Karpas-422 (cell line): ENCODE results near the gene PGLYRP4. TPM values are rescaled to one million over a fixed set of nuclear protein-coding genes. Genes with fewer than 3 reads are reported as not detected.

Source experiments
- DNase-seq: peaks from one replicate; pipeline ENCODE4 v3.0.0-alpha.2; 2015
- H2AFZ ChIP-seq: fragments of 200-600 bp; sonication (generic); 2 replicates; pipeline ENCODE4 v1.6.1; 2014; ENCODE audit warnings: antibody characterized with exemption, low read length, mixed read lengths
- H3K27ac ChIP-seq: fragments of 200-600 bp; sonication (generic); 2 replicates; pipeline ENCODE4 v1.5.1; 2014; ENCODE audit warnings: mild to moderate bottlenecking, low read length, moderate library complexity
- H3K27me3 ChIP-seq: fragments of 200-600 bp; sonication (generic); 2 replicates; pipeline ENCODE4 v1.6.1; 2014; ENCODE audit warnings: low read length, mixed read lengths
- H3K36me3 ChIP-seq: fragments of 200-600 bp; sonication (generic); 2 replicates; pipeline ENCODE4 v1.6.1; 2014; ENCODE audit warnings: low read length, mixed read lengths; ENCODE audit not compliant: insufficient read depth
- H3K4me1 ChIP-seq: fragments of 200-600 bp; sonication (generic); 2 replicates; pipeline ENCODE4 v1.6.1; 2014; ENCODE audit warnings: mild to moderate bottlenecking, low read length, mixed read lengths
- H3K4me2 ChIP-seq: fragments of 200-600 bp; sonication (generic); 2 replicates; pipeline ENCODE4 v1.6.1; 2014; ENCODE audit warnings: low read length, low read depth, mild to moderate bottlenecking; ENCODE audit not compliant: poor library complexity, severe bottlenecking
- H3K4me3 ChIP-seq: fragments of 200-600 bp; sonication (generic); 2 replicates; pipeline ENCODE4 v1.5.1; 2014; ENCODE audit warnings: mild to moderate bottlenecking, antibody characterized with exemption, low read length, mixed read lengths
- H3K79me2 ChIP-seq: fragments of 200-600 bp; sonication (generic); 2 replicates; pipeline ENCODE4 v1.6.1; 2014; ENCODE audit warnings: mild to moderate bottlenecking, low read length, mixed read lengths
- H3K9ac ChIP-seq: fragments of 200-600 bp; sonication (generic); 2 replicates; pipeline ENCODE4 v1.6.0; 2014; ENCODE audit warnings: low read length
- H3K9me2 ChIP-seq: fragments of 200-600 bp; sonication (generic), shearing (Covaris generic); replicated peaks from 2 replicates; pipeline ENCODE4 v1.6.0; 2014; ENCODE audit warnings: mild to moderate bottlenecking, low read length, moderate library complexity; ENCODE audit not compliant: insufficient read depth
- H3K9me3 ChIP-seq: fragments of 300-700, 200-600 bp; sonication (generic); 2 replicates; pipeline ENCODE4 v1.6.1; 2014; ENCODE audit warnings: low read length, mixed read lengths
- H4K20me1 ChIP-seq: fragments of 200-600 bp; sonication (generic); 2 replicates; pipeline ENCODE4 v1.6.1; 2014; ENCODE audit warnings: mild to moderate bottlenecking, antibody characterized with exemption, low read length, low read depth; ENCODE audit not compliant: insufficient read depth
- total RNA-seq: library from RNA; depleted of rRNA; stranded (reverse); fragments of >200 nt; shearing (Covaris generic); gene quantifications from 2 replicates; pipeline ENCODE4 v1.2.3, GENCODE V29; 2014; ENCODE audit warnings: low replicate concordance

Gene PGLYRP4
- total RNA-seq, 1 experiment from 2014 or later: not detected

- no peaks in the 10 kb centered on the region for H4K20me1 ChIP-seq
- DNase-seq: no peak
- H3K4me1 ChIP-seq: no peaks in the 10 kb centered on the region
- H2AFZ ChIP-seq: no peak overlapping the region
- no peaks in the 10 kb centered on the region for H3K79me2 ChIP-seq
- no peak overlapping the region for H3K27ac ChIP-seq
- H3K4me3 ChIP-seq: no peak overlapping the region
- H3K4me2 ChIP-seq: no peak overlapping the region
- H3K36me3 ChIP-seq: no peaks in the 10 kb centered on the region
- H3K9me2 ChIP-seq: no peaks in the 10 kb centered on the region
- H3K9me3 ChIP-seq: no peaks in the 10 kb centered on the region
- H3K9ac ChIP-seq: no peak overlapping the region
- H3K27me3 ChIP-seq: no peaks in the 10 kb centered on the region
These were observed 37.9 kb upstream of the PGLYRP4 start for GRCh38 chr1:153386500-153386901.

- Histone ChIP-seq H3K27ac (no peak overlapping the region), H3K9me2 (no peaks in the 10 kb centered on the region), H3K36me3 (no peaks in the 10 kb centered on the region), H3K79me2 (no peaks in the 10 kb centered on the region), H3K9me3 (no peaks in the 10 kb centered on the region), H3K4me1 (no peaks in the 10 kb centered on the region), H3K4me2 (no peak overlapping the region), H2AFZ (no peak overlapping the region), H4K20me1 (no peaks in the 10 kb centered on the region), H3K4me3 (no peak overlapping the region), H3K27me3 (no peaks in the 10 kb centered on the region), H3K9ac (no peak overlapping the region)
- no peak for DNase-seq
These were observed 36.4 kb upstream of the PGLYRP4 start for GRCh38 chr1:153384958-153385580.

DNA sequence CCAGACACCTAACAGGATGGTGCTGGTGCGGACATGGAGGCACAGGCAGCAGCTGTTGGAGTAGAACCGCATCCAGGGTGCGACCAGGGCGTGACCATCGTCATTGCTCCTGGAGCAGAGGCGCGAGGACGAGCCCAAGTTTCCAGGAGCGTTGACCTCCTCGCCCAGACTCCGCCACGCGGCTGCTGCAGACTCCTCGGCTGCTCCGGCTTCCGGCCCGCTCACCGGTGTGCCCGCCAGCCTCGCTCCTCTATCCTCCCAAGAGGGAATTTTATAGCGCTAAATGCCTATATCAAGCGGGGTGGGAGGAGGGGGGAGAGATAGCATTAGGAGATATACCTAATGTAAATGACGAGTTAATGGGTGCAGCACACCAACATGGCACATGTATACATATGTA lies 32.1 kb upstream of the PGLYRP4 start:
- Histone ChIP-seq H3K27me3 (no peaks in the 10 kb centered on the region), H3K9ac (no peak overlapping the region), H3K4me3 (no peak overlapping the region), H3K4me1 (no peaks in the 10 kb centered on the region), H3K9me2 (no peaks in the 10 kb centered on the region), H4K20me1 (no peaks in the 10 kb centered on the region), H3K9me3 (no peaks in the 10 kb centered on the region), H3K4me2 (no peak overlapping the region), H3K27ac (no peak overlapping the region), H3K79me2 (no peaks in the 10 kb centered on the region), H2AFZ (no peak overlapping the region), H3K36me3 (no peaks in the 10 kb centered on the region)
- DNase-seq: no peak

GRCh38 chr1:153379591-153379990 lies 30.9 kb upstream of the PGLYRP4 start:
- Histone ChIP-seq H4K20me1 (no peaks in the 10 kb centered on the region), H2AFZ (no peak overlapping the region), H3K79me2 (no peaks in the 10 kb centered on the region), H3K4me1 (no peaks in the 10 kb centered on the region), H3K9me2 (no peaks in the 10 kb centered on the region), H3K27me3 (no peaks in the 10 kb centered on the region), H3K27ac (no peak overlapping the region), H3K36me3 (no peaks in the 10 kb centered on the region), H3K9ac (no peak overlapping the region), H3K4me3 (no peak overlapping the region), H3K4me2 (no peak overlapping the region), H3K9me3 (no peaks in the 10 kb centered on the region)
- no peak for DNase-seq

- Histone ChIP-seq H3K9ac (no peak within 1 kb of the TSS), H3K36me3 (no peaks in the 10 kb centered on the region), H4K20me1 (no peaks in the 10 kb centered on the region), H3K27me3 (no peaks in the 10 kb centered on the region), H2AFZ (no peak within 1 kb of the TSS), H3K4me1 (no peaks in the 10 kb centered on the region), H3K27ac (no peak within 1 kb of the TSS), H3K4me3 (no peak within 1 kb of the TSS), H3K79me2 (no peaks in the 10 kb centered on the region), H3K4me2 (no peak within 1 kb of the TSS), H3K9me2 (no peaks in the 10 kb centered on the region), H3K9me3 (no peaks in the 10 kb centered on the region)
- DNase-seq: no peak
These were observed 26.9 kb upstream of the PGLYRP4 start, which contains the start of gene S100A12 for GRCh38 chr1:153375511-153375910. S100A12 (minus strand) TSS chr1:153375621; CDS start chr1:153374592, 1,029 bp downstream.

DNA sequence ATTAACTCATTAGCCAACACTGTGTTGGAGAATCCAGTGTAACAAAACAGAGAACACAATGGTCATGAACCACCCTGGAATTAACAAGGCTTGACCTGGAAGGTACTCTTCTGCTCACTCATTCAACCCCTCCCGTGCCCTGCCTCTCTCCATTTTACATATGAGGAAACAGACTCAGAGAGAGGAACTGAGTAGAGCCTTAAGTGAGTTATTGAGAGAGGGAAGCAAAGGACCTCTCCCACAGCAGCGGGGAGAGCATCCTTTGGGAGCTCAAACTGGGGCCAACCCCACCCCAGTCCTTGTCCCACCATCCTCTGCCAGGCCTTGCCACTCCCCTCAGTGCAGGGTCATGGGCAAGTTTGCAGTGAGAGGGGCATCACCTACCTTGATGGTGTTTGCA lies 25.4 kb upstream of the PGLYRP4 start:
- Histone ChIP-seq H3K9ac (no peak overlapping the region), H3K27ac (no peak overlapping the region), H3K4me3 (no peak overlapping the region), H3K9me3 (no peaks in the 10 kb centered on the region), H3K4me1 (no peaks in the 10 kb centered on the region), H3K79me2 (no peaks in the 10 kb centered on the region), H2AFZ (no peak overlapping the region), H3K36me3 (no peaks in the 10 kb centered on the region), H3K27me3 (no peaks in the 10 kb centered on the region), H4K20me1 (no peaks in the 10 kb centered on the region), H3K4me2 (no peak overlapping the region), H3K9me2 (no peaks in the 10 kb centered on the region)
- no peak for DNase-seq

DNA sequence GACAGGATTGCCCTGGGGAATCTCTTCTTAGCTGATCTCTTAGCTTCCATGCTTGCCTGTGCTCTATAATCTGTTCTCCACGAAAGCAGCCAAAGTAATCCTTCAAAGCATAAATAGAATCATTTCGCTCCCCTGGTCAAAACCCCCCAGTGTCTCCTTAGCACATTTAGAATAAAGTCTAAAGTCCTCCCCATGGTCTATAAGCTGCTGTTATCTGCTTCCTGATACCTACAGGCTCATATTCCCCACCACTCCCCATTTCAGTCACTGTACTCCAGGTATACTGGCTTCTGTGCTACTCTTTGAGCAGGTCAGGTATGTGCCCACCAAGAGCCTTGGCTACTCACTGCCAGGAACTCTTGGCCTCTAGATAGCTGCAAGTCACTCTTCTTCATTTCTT lies 23.9 kb upstream of the PGLYRP4 start:
- no peaks in the 10 kb centered on the region for H3K9me3 ChIP-seq
- H3K4me1 ChIP-seq: no peaks in the 10 kb centered on the region
- no peak overlapping the region for H3K4me2 ChIP-seq
- no peaks in the 10 kb centered on the region for H4K20me1 ChIP-seq
- no peak overlapping the region for H2AFZ ChIP-seq
- H3K9ac ChIP-seq: no peak overlapping the region
- no peaks in the 10 kb centered on the region for H3K9me2 ChIP-seq
- H3K36me3 ChIP-seq: no peaks in the 10 kb centered on the region
- DNase-seq: no peak
- no peak overlapping the region for H3K4me3 ChIP-seq
- H3K27ac ChIP-seq: no peak overlapping the region
- no peaks in the 10 kb centered on the region for H3K27me3 ChIP-seq
- no peaks in the 10 kb centered on the region for H3K79me2 ChIP-seq

DNA sequence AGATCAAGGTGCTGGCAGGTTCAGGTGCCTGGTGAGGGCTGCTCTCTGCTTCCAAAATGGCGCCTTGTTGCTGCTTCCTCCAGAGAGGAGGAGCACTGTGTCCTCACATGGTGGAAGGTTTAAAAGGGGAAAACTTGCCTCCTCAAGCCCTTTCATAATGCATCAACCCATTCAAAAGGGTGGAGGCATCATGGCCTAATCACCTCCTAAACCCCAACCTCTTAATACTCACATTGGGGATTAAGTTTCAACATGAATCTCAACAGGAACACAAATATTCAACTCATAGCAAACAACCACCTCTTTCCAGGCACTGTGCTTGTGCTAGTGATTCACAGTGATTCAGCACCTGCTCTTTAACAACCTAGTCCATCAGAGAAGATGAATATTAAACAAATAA lies 22.6 kb upstream of the PGLYRP4 start:
- Histone ChIP-seq H3K4me1 (no peaks in the 10 kb centered on the region), H3K27me3 (no peaks in the 10 kb centered on the region), H3K9ac (no peak overlapping the region), H4K20me1 (no peaks in the 10 kb centered on the region), H3K79me2 (no peaks in the 10 kb centered on the region), H3K4me3 (no peak overlapping the region), H2AFZ (no peak overlapping the region), H3K4me2 (no peak overlapping the region), H3K9me2 (no peaks in the 10 kb centered on the region), H3K27ac (no peak overlapping the region), H3K36me3 (no peaks in the 10 kb centered on the region), H3K9me3 (no peaks in the 10 kb centered on the region)
- DNase-seq: no peak
